Transverse colon (tissue), 4 donors: Measurements from ENCODE around the gene IL12B. TPM values are rescaled to one million over a fixed set of nuclear protein-coding genes. Genes with fewer than 3 reads are reported as not detected.
"Not testable (repeated sequence)": the region's sequence is repeated elsewhere in the genome, so short reads cannot be mapped to it uniquely, and the experiment has no call there.

Source experiments
- DNase-seq: peaks from one replicate; pipeline ENCODE4 v3.0.0-alpha.2; 2019
- H3K27ac ChIP-seq, 4 donors: fragments of 200-600 bp; sonication (generic); 2 replicates each; pipeline ENCODE4 v1.5.1; 2016 to 2018; ENCODE audit warnings: inconsistent platforms in 4 of 4
- H3K27me3 ChIP-seq: fragments of 200-600 bp; sonication (generic); 2 replicates; pipeline ENCODE4 v1.5.1; 2017; ENCODE audit warnings: inconsistent platforms
- H3K36me3 ChIP-seq, 4 donors: fragments of 200-600 bp; sonication (generic); 2 replicates each; pipeline ENCODE4 v1.5.1; 2017 to 2019; ENCODE audit warnings: inconsistent platforms in 4 of 4
- H3K4me1 ChIP-seq, 4 donors: fragments of 200-600 bp; sonication (generic); 2 replicates each; pipeline ENCODE4 v1.5.1; 2017 to 2020; ENCODE audit warnings: inconsistent platforms in 4 of 4
- H3K4me3 ChIP-seq, 4 donors: fragments of 200-600 bp; sonication (generic); 1 replicate in 1 of 4; 2 replicates in 3 of 4; pipeline versions ENCODE4 v1.5.1 to v1.6.1; 2017 to 2019; ENCODE audit warnings: inconsistent platforms in 4 of 4
- H3K9me3 ChIP-seq, 2 donors: fragments of 200-600 bp; sonication (generic); 2 replicates each; pipeline ENCODE4 v1.5.1; 2017 to 2019; ENCODE audit warnings: inconsistent platforms in 2 of 2
- CTCF ChIP-seq, 5 experiments: fragments of 200-600 bp in 3 of 5; fragments of 450-650 bp in 2 of 5; sonication (generic) in 3 of 5; IDR thresholded peaks; 1 replicate in 2 of 5; 2 replicates in 3 of 5; pipeline ENCODE4 v1.5.1; 2016 to 2017; ENCODE audit warnings: antibody characterized with exemption in 5 of 5, inconsistent platforms in 3 of 5, mild to moderate bottlenecking in 2 of 5, moderate library complexity in 1 of 5
- EP300 ChIP-seq: sonication (generic); formaldehyde crosslinking; IDR thresholded peaks from one replicate; pipeline ENCODE4 v1.6.1; 2017; ENCODE audit warnings: antibody characterized with exemption, low read depth
- POLR2A ChIP-seq: fragments of 450-650 bp; IDR thresholded peaks from one replicate; pipeline ENCODE4 v1.6.1; 2016; ENCODE audit warnings: antibody characterized with exemption, mild to moderate bottlenecking, moderate library complexity
- POLR2AphosphoS5 ChIP-seq, 3 donors: sonication (generic); formaldehyde crosslinking; IDR thresholded peaks; one replicate each; pipeline ENCODE4 v1.6.1; 2016; ENCODE audit warnings: antibody characterized with exemption in 3 of 3
- WGBS, 2 donors: methylation state at CpG; one replicate each; pipeline ENCODE4 v1.1.5; 2018; ENCODE audit warnings: low coverage in 1 of 2; 5-methylcytosine and 5-hydroxymethylcytosine counted together
- in situ Hi-C, 4 donors: fragments of 200-750 bp; cut with MboI; loops; one replicate each; pipeline versions ENCODE4 v1.15.0 to v1.15.1; 2017; ENCODE audit warnings: low sequenced_read_pairs in 3 of 4, low pct_ligation_motif_present in 1 of 4, low pct_unique_long_range_greater_than_20kb in 1 of 4
- intact Hi-C: fragments of 100-400 bp; cut with DNase I; formaldehyde crosslinking; loops from one replicate; pipeline ENCODE4 v1.15.1; 2023; ENCODE audit warnings: low total_unique reads
- total RNA-seq, 4 donors: library from RNA; depleted of rRNA; stranded (reverse); fragments of >200 nt; gene quantifications; one replicate each; pipeline ENCODE4 v1.1.0, GENCODE V29; 2016

The IL12B gene
- total RNA-seq, 4 donors from 2014 or later, result not detected

GRCh38 chr5:159359408-159359807, 29.1 kb upstream of the IL12B start:
- H3K4me1 ChIP-seq, result no peaks in the 10 kb centered on the region
- H3K36me3 ChIP-seq, result no peaks in the 10 kb centered on the region
- no peaks in the 10 kb centered on the region for H3K27me3 ChIP-seq
- intact Hi-C loops (no loop called here), in situ Hi-C loops (no loop called here)
- TF ChIP-seq CTCF (IDR thresholded peaks at IDR 0.05), result no peak
- TF ChIP-seq EP300, result no peak
- TF ChIP-seq POLR2A, result no peak
- no peak for TF ChIP-seq POLR2AphosphoS5 (IDR thresholded peaks at IDR 0.05)
- no peak for DNase-seq
- H3K4me3 ChIP-seq, result no peak overlapping the region
- no peak overlapping the region for H3K27ac ChIP-seq
- 80 to 84% methylated on average over 2 of the region's 2 CpGs for WGBS, 2 donors
- H3K9me3 ChIP-seq, result no peaks in the 10 kb centered on the region

GRCh38 chr5:159353661-159354252, 23.5 kb upstream of the IL12B start:
- 58 to 78% methylated on average over 4 of the region's 4 CpGs for WGBS, 2 donors
- TF ChIP-seq POLR2A, result no peak
- TF ChIP-seq CTCF (IDR thresholded peaks at IDR 0.05), result no peak
- TF ChIP-seq POLR2AphosphoS5 (IDR thresholded peaks at IDR 0.05), result no peak
- TF ChIP-seq EP300, result no peak
- DNase-seq, result no peak
- in situ Hi-C loops, result no loop called here
- intact Hi-C loops, result no loop called here
- Histone ChIP-seq H3K27me3 (no peaks in the 10 kb centered on the region), H3K27ac (no peak overlapping the region), H3K4me1 (no peaks in the 10 kb centered on the region), H3K36me3 (no peaks in the 10 kb centered on the region), H3K4me3 (no peak overlapping the region), H3K9me3 (no peaks in the 10 kb centered on the region)

GRCh38 chr5:159350644-159351043, 20.4 kb upstream of the IL12B start:
- DNase-seq, in situ Hi-C loops, intact Hi-C loops: not testable (repeated sequence)

GRCh38 chr5:159350216-159350615, 19.9 kb upstream of the IL12B start:
- H3K36me3 ChIP-seq, H3K27ac ChIP-seq, in situ Hi-C loops, intact Hi-C loops, H3K4me1 ChIP-seq, H3K9me3 ChIP-seq, H3K27me3 ChIP-seq, DNase-seq, H3K4me3 ChIP-seq: not testable (repeated sequence)
- 46 to 100% methylated on average over 1 to 2 of the region's 2 CpGs for WGBS, 2 donors

More at GRCh38 chr5:159350644-159351043, 20.4 kb upstream of the IL12B start:
- not testable (repeated sequence) for H3K27ac ChIP-seq, H3K4me3 ChIP-seq, H3K9me3 ChIP-seq, H3K4me1 ChIP-seq, H3K36me3 ChIP-seq, H3K27me3 ChIP-seq

GRCh38 chr5:159345861-159346260, 15.6 kb upstream of the IL12B start:
- TF ChIP-seq CTCF (IDR thresholded peaks at IDR 0.05) (no peak), POLR2A (no peak), EP300 (no peak), POLR2AphosphoS5 (IDR thresholded peaks at IDR 0.05) (no peak)
- H3K27me3 ChIP-seq, result no peaks in the 10 kb centered on the region
- in situ Hi-C loops, result no loop called here
- intact Hi-C loops, result no loop called here
- H3K4me3 ChIP-seq, result no peak overlapping the region
- DNase-seq, result no peak
- H3K9me3 ChIP-seq, result no peaks in the 10 kb centered on the region
- H3K36me3 ChIP-seq, result no peaks in the 10 kb centered on the region
- no peaks in the 10 kb centered on the region for H3K4me1 ChIP-seq
- no peak overlapping the region for H3K27ac ChIP-seq
- WGBS, 2 donors, result 73 to 80% methylated on average over 4 of the region's 4 CpGs
